Hepatocyte (in vitro differentiated cells): ENCODE data around the gene RANGAP1.

ENCODE experiments used
- CTCF ChIP-seq: fragments of 200-600 bp; sonication (generic); IDR thresholded peaks from 2 replicates; pipeline ENCODE4 v1.5.1; 2016; ENCODE audit warnings: antibody characterized with exemption, mild to moderate bottlenecking; ENCODE audit not compliant: poor library complexity
- EZH2 ChIP-seq: fragments of 200-600 bp; sonication (generic); IDR thresholded peaks from 2 replicates; pipeline ENCODE4 v1.6.1; 2016; ENCODE audit warnings: antibody characterized with exemption, mild to moderate bottlenecking, borderline replicate concordance
- EZH2phosphoT487 ChIP-seq: fragments of 200-600 bp; sonication (generic); IDR thresholded peaks from one replicate; pipeline ENCODE4 v1.6.1; 2018; ENCODE audit warnings: antibody characterized with exemption, mild to moderate bottlenecking, low read depth, moderate library complexity; ENCODE audit not compliant: unreplicated experiment, severe bottlenecking

GRCh38 chr22:41302021-41302767, 16.2 kb upstream of the RANGAP1 start:
- TF ChIP-seq EZH2phosphoT487, result no peak
- no peak for TF ChIP-seq EZH2
- TF ChIP-seq CTCF, result no peak
